C4-2B (cell line): ENCODE data around the gene VPS13C.

ENCODE experiments used
- ZFX ChIP-seq: fragments of 450-650 bp; IDR thresholded peaks from 2 replicates; pipeline ENCODE4 v1.6.1; 2017
- TF ChIP-seq, protein P1 (sequence below): fragments of 450-650 bp; conservative IDR thresholded peaks from 2 replicates; pipeline ENCODE4 v1.5.1; 2017; ENCODE audit warnings: mild to moderate bottlenecking

DNA sequence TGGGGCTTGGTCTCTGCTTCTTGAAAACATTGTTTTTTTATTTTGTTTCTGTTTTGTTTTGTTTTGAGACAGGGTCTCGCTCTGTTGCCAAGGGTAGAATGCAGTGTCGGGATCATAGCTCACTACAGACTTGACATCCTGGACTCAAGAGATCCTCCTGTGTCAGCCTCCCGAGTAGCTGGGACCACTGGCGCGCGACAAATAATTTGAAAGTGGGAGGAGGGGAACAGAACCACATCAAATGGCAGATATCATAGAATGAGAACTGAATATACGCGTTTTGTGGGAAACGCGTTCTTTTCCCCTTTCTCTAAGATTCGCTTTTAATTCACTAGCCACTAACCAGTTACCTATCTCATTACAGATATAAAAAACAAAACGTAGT, 641 bp upstream of the VPS13C start:
- TF ChIP-seq, protein P1, sequence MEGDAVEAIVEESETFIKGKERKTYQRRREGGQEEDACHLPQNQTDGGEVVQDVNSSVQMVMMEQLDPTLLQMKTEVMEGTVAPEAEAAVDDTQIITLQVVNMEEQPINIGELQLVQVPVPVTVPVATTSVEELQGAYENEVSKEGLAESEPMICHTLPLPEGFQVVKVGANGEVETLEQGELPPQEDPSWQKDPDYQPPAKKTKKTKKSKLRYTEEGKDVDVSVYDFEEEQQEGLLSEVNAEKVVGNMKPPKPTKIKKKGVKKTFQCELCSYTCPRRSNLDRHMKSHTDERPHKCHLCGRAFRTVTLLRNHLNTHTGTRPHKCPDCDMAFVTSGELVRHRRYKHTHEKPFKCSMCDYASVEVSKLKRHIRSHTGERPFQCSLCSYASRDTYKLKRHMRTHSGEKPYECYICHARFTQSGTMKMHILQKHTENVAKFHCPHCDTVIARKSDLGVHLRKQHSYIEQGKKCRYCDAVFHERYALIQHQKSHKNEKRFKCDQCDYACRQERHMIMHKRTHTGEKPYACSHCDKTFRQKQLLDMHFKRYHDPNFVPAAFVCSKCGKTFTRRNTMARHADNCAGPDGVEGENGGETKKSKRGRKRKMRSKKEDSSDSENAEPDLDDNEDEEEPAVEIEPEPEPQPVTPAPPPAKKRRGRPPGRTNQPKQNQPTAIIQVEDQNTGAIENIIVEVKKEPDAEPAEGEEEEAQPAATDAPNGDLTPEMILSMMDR: no peak
- no peak for TF ChIP-seq ZFX
